H9 (cell line): ENCODE results near the gene TAF10. TPM values are rescaled to one million over a fixed set of nuclear protein-coding genes. Genes with fewer than 3 reads are reported as not detected.

Experiments used
- DNase-seq: peaks from one replicate; pipeline ENCODE4 v3.0.0-alpha.2; 2017
- H2AFZ ChIP-seq: one replicate; pipeline ENCODE4 v1.6.1; 2013; ENCODE audit warnings: mild to moderate bottlenecking, low read length, control low read depth, moderate library complexity
- H2AK5ac ChIP-seq: 2 replicates; pipeline ENCODE4 v1.6.1; 2013; ENCODE audit warnings: low read length, control low read depth, mixed read lengths; ENCODE audit not compliant: insufficient read length
- H2BK120ac ChIP-seq: one replicate; pipeline ENCODE4 v1.6.1; 2013; ENCODE audit warnings: low read depth, mild to moderate bottlenecking, low read length, control low read depth, inconsistent platforms; ENCODE audit not compliant: poor library complexity, severe bottlenecking
- H2BK12ac ChIP-seq: 2 replicates; pipeline ENCODE4 v1.6.1; 2013; ENCODE audit warnings: low read length, control low read depth, mixed read lengths, low read depth; ENCODE audit not compliant: insufficient read length
- H2BK15ac ChIP-seq: 2 replicates; pipeline ENCODE4 v1.6.1; 2013; ENCODE audit warnings: low read depth, low read length, control low read depth
- H2BK20ac ChIP-seq: one replicate; pipeline ENCODE4 v1.6.1; 2013; ENCODE audit warnings: low read depth, mild to moderate bottlenecking, low read length, control low read depth, inconsistent platforms; ENCODE audit not compliant: poor library complexity, severe bottlenecking
- H2BK5ac ChIP-seq: 2 replicates; pipeline ENCODE4 v1.6.1; 2013; ENCODE audit warnings: low read length, control low read depth, mixed read lengths; ENCODE audit not compliant: insufficient read length
- H3K14ac ChIP-seq: 2 replicates; pipeline ENCODE4 v1.6.1; 2013; ENCODE audit warnings: low read length, control low read depth; ENCODE audit not compliant: insufficient read depth
- H3K18ac ChIP-seq: 2 replicates; pipeline ENCODE4 v1.6.1; 2013; ENCODE audit warnings: low read depth, mild to moderate bottlenecking, mixed read lengths, low read length, control low read depth; ENCODE audit not compliant: insufficient read length
- H3K23ac ChIP-seq: 2 replicates; pipeline ENCODE4 v1.6.1; 2013; ENCODE audit warnings: low read length, control low read depth, mixed read lengths, low read depth; ENCODE audit not compliant: insufficient read length
- H3K23me2 ChIP-seq: 2 replicates; pipeline ENCODE4 v1.6.1; 2013; ENCODE audit warnings: low read depth, mild to moderate bottlenecking, mixed read lengths, low read length, control low read depth; ENCODE audit not compliant: insufficient read length, poor library complexity, severe bottlenecking
- H3K27ac ChIP-seq: 2 replicates; pipeline ENCODE4 v1.5.1; 2013; ENCODE audit warnings: low read length, control low read depth, mixed read lengths, low read depth; ENCODE audit not compliant: insufficient read length
- H3K27me3 ChIP-seq: 2 replicates; pipeline ENCODE4 v1.6.1; 2013; ENCODE audit warnings: low read length, control low read depth, inconsistent platforms; ENCODE audit not compliant: insufficient read depth
- H3K4ac ChIP-seq: 2 replicates; pipeline ENCODE4 v1.6.1; 2013; ENCODE audit warnings: low read depth, mild to moderate bottlenecking, control low read depth, inconsistent platforms, low read length, moderate library complexity
- H3K4me1 ChIP-seq: 2 replicates; pipeline ENCODE4 v1.6.1; 2013; ENCODE audit warnings: low read length, control low read depth, inconsistent platforms; ENCODE audit not compliant: insufficient read depth
- H3K4me2 ChIP-seq: 2 replicates; pipeline ENCODE4 v1.6.1; 2013; ENCODE audit warnings: low read length, control low read depth, mixed read lengths; ENCODE audit not compliant: insufficient read length, insufficient read depth
- H3K56ac ChIP-seq: 2 replicates; pipeline ENCODE4 v1.6.1; 2013; ENCODE audit warnings: low read depth, mild to moderate bottlenecking, mixed read lengths, low read length, control low read depth; ENCODE audit not compliant: insufficient read length
- H3K79me1 ChIP-seq: 2 replicates; pipeline ENCODE4 v1.6.1; 2013; ENCODE audit warnings: low read depth, mild to moderate bottlenecking, moderate library complexity, low read length, control low read depth, inconsistent platforms; ENCODE audit not compliant: insufficient read depth, poor library complexity, severe bottlenecking
- H3K79me2 ChIP-seq: 2 replicates; pipeline ENCODE4 v1.6.1; 2013; ENCODE audit warnings: low read length, control low read depth, inconsistent platforms; ENCODE audit not compliant: insufficient read depth
- H3K9ac ChIP-seq: 2 replicates; pipeline ENCODE4 v1.6.1; 2013; ENCODE audit warnings: low read length, control low read depth, mixed read lengths; ENCODE audit not compliant: insufficient read length; ENCODE audit errors: extremely low read depth
- H3K9me3 ChIP-seq: one replicate; pipeline ENCODE4 v1.6.1; 2013; ENCODE audit warnings: low read depth, low read length, inconsistent platforms; ENCODE audit not compliant: control insufficient read depth
- H3T11ph ChIP-seq: one replicate; pipeline ENCODE4 v1.6.1; 2013; ENCODE audit warnings: mild to moderate bottlenecking, low read length, control low read depth, inconsistent platforms
- H4K20me1 ChIP-seq: one replicate; pipeline ENCODE4 v1.6.1; 2013; ENCODE audit not compliant: control insufficient read depth, insufficient read length, insufficient read depth
- H4K5ac ChIP-seq: 2 replicates; pipeline ENCODE4 v1.6.1; 2013; ENCODE audit warnings: low read depth, mild to moderate bottlenecking, mixed read lengths, low read length, control low read depth; ENCODE audit not compliant: insufficient read length
- H4K8ac ChIP-seq: replicated peaks from 2 replicates; pipeline ENCODE4 v1.6.1; 2013; ENCODE audit warnings: low read length, control low read depth, mixed read lengths, low read depth; ENCODE audit not compliant: insufficient read length
- H4K91ac ChIP-seq: 2 replicates; pipeline ENCODE4 v1.6.1; 2013; ENCODE audit warnings: low read depth, mild to moderate bottlenecking, moderate library complexity, mixed read lengths, low read length, control low read depth; ENCODE audit not compliant: insufficient read length
- H3K27ac Mint-ChIP-seq, 3 experiments: 2 replicates in 2 of 3; 3 replicates in 1 of 3; pipeline ENCODE4 v1.8.0; 2020 to 2021; ENCODE audit warnings: mixed read lengths in 3 of 3, mild to moderate bottlenecking in 1 of 3, moderate library complexity in 1 of 3
- H3K27me3 Mint-ChIP-seq: 2 replicates; pipeline ENCODE4 v1.8.0; 2021; ENCODE audit warnings: low read depth, mild to moderate bottlenecking, moderate library complexity, mixed read lengths
- H3K36me3 Mint-ChIP-seq, 3 experiments: 2 replicates in 2 of 3; 3 replicates in 1 of 3; pipeline ENCODE4 v1.8.0; 2020 to 2021; ENCODE audit warnings: low read depth in 3 of 3, mixed read lengths in 3 of 3; ENCODE audit not compliant: insufficient read depth in 1 of 3
- H3K4me1 Mint-ChIP-seq, 2 experiments: 2 replicates each; pipeline ENCODE4 v1.8.0; 2020; ENCODE audit warnings: mixed read lengths in 2 of 2
- H3K4me3 Mint-ChIP-seq, 2 experiments: 2 replicates in 1 of 2; 3 replicates in 1 of 2; pipeline ENCODE4 v1.8.0; 2020 to 2021; ENCODE audit warnings: mild to moderate bottlenecking in 2 of 2, mixed read lengths in 2 of 2, moderate library complexity in 1 of 2
- H3K9me3 Mint-ChIP-seq, 2 experiments: 2 replicates in 1 of 2; 3 replicates in 1 of 2; pipeline ENCODE4 v1.8.0; 2020; ENCODE audit warnings: mild to moderate bottlenecking in 2 of 2, mixed read lengths in 2 of 2, moderate library complexity in 1 of 2
- CTCF ChIP-seq: fragments of 200-600 bp; sonication (generic); conservative IDR thresholded peaks from 3 replicates; pipeline ENCODE4 v1.8.0; 2021; ENCODE audit warnings: antibody characterized with exemption, mild to moderate bottlenecking
- WGBS: extraction: QIAGEN DNeasy Blood & Tissue Kit; methylation state at CpG from one replicate; pipeline ENCODE4 v1.1.7; 2013; ENCODE audit warnings: missing lambda C conversion rate, low lambda C conversion rate, mixed read lengths; ENCODE audit not compliant: insufficient read length; ENCODE audit errors: extremely low coverage; 5-methylcytosine and 5-hydroxymethylcytosine counted together
- total RNA-seq: library from RNA; stranded (reverse); gene quantifications from 2 replicates; pipeline ENCODE4 v1.2.1, GENCODE V29; 2021

The TAF10 gene
- total RNA-seq, 1 experiment from 2014 or later: 198 TPM

DNA sequence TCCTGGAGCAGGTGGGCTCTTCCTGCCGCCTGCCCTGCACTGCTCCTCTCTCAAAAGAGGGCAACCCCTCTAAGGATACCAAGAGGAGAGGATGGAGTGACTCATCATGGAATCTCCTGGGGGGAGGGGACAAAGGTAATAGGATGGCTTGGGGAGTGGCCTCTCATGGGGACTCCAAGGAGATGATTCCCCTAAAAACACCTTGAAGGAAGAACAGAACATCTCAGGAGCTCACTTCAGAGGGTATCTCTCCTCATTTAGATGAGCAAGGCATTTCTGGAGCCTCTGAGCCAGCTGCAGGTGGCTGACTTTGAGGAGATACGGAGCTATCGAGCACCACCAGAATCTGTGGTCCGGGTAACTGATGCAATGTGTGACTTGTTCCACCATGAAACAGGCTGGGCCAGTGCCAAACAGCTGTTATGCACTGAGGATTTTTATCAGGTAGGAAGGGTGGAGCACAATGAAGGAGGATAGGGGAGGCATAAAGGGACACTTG is 48.8 kb downstream of the TAF10 start:
- Mint-ChIP-seq H3K27me3 (no peaks in the 10 kb centered on the region; the same call in 1 of the 2 replicates), H3K4me3 (no peak overlapping the region), H3K9me3 (no peaks in the 10 kb centered on the region), H3K36me3 (no peaks in the 10 kb centered on the region; a peak in 2 of 7 replicates), H3K4me1 (peaks cover 20 to 31% of the 10 kb centered on the region in 2 experiments), H3K27ac (no peak overlapping the region)
- Histone ChIP-seq H3K4me2 (no peak overlapping the region), H4K91ac (no peak overlapping the region), H3K23ac (no peak overlapping the region), H3K23me2 (no peaks in the 10 kb centered on the region), H3K4me1 (peaks cover 3% of the 10 kb centered on the region; the same call in 1 of the 2 replicates), H3K27ac (no peak overlapping the region), H2BK12ac (no peak overlapping the region), H3K18ac (no peak overlapping the region), H4K20me1 (no peaks in the 10 kb centered on the region), H3K4ac (no peak overlapping the region), H3K79me1 (no peaks in the 10 kb centered on the region), H2AK5ac (no peak overlapping the region), H2BK20ac (no peak overlapping the region), H4K5ac (no peak overlapping the region), H2AFZ (no peak overlapping the region), H3K27me3 (no peaks in the 10 kb centered on the region), H3K9me3 (no peaks in the 10 kb centered on the region), H3K79me2 (no peaks in the 10 kb centered on the region), H4K8ac (no peak overlapping the region), H2BK5ac (no peak overlapping the region), H3T11ph (no peak overlapping the region), H3K14ac (no peak overlapping the region), H3K56ac (no peak overlapping the region), H3K9ac (no peak overlapping the region), H2BK120ac (no peak overlapping the region), H2BK15ac (no peak overlapping the region)
- no CpG with 5 or more reads among the region's 4 CpGs for WGBS
- DNase-seq: no peak
- TF ChIP-seq CTCF: no peak
